ENCODE measurements around the gene CRIP2.

DNA sequence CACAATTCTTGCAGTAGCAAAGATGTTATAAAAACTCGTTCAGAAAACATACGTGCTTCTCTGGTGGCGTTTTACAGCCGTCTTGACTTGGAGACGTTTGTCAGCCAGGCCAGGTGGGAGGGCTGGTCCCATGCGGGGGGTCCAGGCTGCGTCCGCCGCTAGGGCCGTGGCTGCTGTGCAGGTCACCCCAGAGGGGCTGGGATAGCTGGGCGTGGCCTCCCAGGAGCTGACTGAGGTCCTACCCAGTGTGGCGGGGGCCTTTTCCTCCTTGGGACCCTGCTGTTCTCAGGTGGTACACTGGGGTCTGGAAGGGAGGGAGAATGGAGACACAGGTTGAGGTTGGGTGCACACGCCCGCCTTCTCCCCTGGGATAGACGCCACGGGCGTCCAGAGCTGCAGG is 29.8 kb upstream of the CRIP2 start:
- TF ChIP-seq EZH2 (IDR thresholded peaks at IDR 0.05) = no peak
- TF ChIP-seq POLR2AphosphoS5 (IDR thresholded peaks at IDR 0.05; ENCODE audit: borderline replicate concordance, low read depth, low read length) = no peak
- TF ChIP-seq FOXP2 (optimal IDR thresholded peaks at IDR 0.05; ENCODE audit: control extremely low read depth, extremely low read length, insufficient read depth) = no peak
